C4-2B (cell line): ENCODE measurements around the gene VRK3.

Source experiments
- H3K27ac ChIP-seq: fragments of 450-650 bp; 2 replicates; pipeline ENCODE4 v1.5.1; 2017
- ZFX ChIP-seq: fragments of 450-650 bp; IDR thresholded peaks from 2 replicates; pipeline ENCODE4 v1.6.1; 2017
- TF ChIP-seq, protein P1 (sequence below): fragments of 450-650 bp; conservative IDR thresholded peaks from 2 replicates; pipeline ENCODE4 v1.5.1; 2017; ENCODE audit warnings: mild to moderate bottlenecking

Gene VRK3

DNA sequence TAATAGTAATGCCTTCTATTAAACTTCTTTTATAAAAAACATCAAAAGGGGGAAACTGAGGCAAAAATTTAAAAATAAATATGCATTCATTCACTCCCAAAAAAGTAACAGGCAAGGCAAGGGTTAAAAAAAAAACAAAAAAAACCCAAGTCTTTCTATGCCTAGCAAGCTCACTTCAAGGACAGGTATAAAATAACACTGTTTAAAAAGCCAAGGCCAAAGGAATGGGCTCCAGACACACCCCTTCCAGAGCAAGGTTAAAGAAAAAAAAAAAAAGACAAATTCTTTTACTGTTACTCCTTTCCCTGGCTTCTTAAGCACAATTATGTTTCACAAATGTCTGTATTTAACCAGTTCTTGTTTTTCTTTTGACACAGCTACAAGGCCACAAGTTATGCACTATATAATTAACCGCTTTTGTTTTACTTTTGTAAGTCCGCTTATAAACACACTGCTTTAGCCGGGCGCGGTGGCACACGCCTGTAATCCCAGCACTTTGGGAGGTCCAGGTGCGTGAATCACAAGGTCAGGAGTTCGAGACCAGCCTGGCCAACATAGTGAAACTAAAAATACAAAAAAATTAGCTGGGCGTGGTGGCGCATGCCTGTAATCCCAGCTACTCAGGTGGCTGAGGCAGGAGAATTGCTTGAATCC is 67.8 kb downstream of the VRK3 start:
- TF ChIP-seq, protein P1, sequence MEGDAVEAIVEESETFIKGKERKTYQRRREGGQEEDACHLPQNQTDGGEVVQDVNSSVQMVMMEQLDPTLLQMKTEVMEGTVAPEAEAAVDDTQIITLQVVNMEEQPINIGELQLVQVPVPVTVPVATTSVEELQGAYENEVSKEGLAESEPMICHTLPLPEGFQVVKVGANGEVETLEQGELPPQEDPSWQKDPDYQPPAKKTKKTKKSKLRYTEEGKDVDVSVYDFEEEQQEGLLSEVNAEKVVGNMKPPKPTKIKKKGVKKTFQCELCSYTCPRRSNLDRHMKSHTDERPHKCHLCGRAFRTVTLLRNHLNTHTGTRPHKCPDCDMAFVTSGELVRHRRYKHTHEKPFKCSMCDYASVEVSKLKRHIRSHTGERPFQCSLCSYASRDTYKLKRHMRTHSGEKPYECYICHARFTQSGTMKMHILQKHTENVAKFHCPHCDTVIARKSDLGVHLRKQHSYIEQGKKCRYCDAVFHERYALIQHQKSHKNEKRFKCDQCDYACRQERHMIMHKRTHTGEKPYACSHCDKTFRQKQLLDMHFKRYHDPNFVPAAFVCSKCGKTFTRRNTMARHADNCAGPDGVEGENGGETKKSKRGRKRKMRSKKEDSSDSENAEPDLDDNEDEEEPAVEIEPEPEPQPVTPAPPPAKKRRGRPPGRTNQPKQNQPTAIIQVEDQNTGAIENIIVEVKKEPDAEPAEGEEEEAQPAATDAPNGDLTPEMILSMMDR: no peak
- no peak for TF ChIP-seq ZFX
- no peak overlapping the region for H3K27ac ChIP-seq

DNA sequence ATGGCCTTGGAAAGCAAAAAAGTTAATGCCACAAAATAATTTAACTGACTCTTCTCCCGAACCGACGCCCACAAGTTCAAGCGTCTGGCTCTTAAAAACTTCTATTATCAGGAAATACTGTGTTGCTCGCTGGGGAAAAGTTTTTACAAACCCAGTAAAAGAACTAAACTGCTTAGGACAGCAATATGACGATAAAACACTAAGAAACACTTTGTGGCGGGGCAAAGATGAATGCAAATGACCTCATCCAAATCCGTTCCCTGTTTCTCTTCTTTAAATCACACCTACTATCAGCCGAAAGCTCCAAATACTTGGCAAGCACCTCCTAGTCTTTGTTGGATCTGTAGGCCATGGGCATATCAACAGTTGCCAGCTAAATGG is 69.1 kb downstream of the VRK3 start:
- TF ChIP-seq, protein P1: no peak
- TF ChIP-seq ZFX: no peak
- no peak overlapping the region for H3K27ac ChIP-seq

DNA sequence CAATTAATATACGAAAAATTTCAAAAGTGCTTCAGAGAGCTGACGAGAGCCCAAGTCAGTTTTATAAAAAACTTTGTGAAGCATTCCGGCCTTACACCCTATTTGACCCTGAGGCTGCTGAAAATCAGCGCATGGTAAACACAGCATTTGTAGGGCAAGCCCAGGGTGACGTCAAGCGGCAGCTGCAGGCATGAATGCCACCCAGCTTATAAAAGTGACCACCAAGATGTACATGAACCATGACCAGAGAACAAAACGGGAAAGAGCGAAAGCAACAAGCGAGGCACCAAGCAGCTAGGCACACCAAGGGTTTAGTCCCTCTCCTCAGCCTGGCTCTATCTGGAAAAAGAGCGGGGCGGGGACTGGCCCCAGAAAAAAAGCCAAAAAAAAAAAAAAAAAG is 70.2 kb downstream of the VRK3 start:
- TF ChIP-seq, protein P1: no peak
- no peak for TF ChIP-seq ZFX

DNA sequence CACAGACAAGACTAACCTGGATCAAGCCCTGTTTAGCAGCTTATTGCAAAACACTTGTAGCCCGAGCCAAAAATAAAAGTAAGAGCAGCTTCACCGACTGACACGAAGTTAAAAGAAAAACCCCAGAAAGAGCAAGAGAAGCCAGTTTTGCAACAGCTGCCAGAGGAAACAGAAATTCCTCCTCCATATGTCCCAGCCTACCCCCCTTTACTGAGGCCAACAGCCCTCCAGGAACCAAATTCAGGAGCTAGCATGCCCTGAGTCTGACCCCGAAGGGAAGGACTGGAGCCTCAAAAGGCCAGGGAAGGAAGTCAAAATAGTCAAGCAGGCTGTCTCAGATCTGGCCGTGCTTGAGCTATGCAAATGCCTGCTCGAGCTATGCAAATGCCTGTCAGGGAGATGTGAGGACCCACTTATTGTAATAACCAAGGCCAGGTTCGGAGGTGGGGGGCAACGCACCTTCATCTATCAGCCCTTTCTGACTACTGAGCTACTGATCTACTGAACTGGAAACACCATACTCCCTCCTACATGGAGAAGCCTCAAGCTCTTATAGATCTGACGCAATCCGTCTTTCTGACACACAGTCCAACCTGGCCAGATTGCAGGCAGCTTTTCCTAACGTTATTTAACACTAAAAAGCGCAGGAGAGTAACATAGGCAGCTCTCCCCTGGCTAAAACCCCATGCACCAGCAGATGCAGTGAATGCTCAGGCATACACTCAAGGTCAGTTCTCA is 70.9 kb downstream of the VRK3 start:
- TF ChIP-seq, protein P1: no peak
- no peak for TF ChIP-seq ZFX
- no peak overlapping the region for H3K27ac ChIP-seq

More for the DNA sequence above, 70.2 kb downstream of the VRK3 start:
- H3K27ac ChIP-seq: no peak overlapping the region

DNA sequence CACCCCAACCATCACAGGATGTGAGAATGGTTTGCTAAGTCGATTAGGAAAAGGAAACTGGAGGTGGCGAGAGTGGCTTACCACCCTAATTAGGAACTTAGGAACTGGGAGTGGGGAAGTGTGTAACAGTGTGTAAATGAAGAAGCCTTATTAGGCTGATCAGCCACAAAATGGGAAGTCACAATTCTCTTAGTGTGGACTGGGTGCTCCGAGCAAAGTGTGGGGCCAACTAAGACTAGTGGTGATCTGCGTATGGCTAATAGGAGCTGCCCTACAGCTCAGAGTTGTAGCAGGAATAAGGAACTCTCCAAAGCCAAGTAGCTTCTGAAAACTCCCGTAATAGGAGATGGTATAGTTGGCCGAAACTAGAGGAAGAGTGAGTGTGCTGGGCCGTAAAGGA is 71.8 kb downstream of the VRK3 start:
- H3K27ac ChIP-seq: no peak overlapping the region
- no peak for TF ChIP-seq ZFX
- TF ChIP-seq, protein P1: no peak

DNA sequence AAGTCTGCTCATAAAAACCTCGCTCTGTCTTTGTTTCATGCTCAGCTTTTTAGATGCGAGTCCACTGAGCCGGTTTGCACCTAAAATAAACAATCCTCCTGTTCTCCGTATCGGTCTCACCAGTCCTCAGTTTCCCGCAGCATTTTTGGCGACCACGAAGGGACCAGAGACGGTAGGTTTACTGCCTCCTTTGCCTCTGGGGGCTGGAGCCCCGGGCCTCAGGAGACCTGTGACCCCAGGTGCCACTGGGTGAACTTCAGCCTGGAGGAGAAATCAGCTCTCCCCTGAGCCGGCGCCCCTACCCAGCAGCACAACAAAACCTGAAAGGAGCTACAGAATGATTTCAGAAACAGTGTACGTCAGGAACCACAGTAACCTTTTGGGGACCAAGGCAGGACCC is 72.3 kb downstream of the VRK3 start:
- TF ChIP-seq, protein P1: no peak
- no peak for TF ChIP-seq ZFX
- no peak overlapping the region for H3K27ac ChIP-seq

DNA sequence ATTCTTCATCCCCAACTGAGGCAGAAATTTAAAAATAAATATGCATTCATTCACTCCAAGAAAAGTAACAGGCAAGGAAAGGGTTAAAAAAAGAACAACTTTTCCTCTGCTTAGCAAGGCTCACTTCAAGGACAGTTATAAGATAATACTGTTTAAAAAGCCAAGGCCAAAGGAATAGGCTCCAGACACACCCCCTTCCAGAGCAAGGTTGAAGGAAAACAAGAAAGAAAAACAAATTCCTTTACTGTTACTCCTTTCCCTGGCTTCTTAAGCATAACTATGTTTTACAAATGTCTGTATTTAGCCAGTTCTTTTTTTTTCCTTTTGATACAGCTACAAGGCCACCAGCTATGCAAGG is 72.7 kb downstream of the VRK3 start:
- no peak overlapping the region for H3K27ac ChIP-seq
- TF ChIP-seq, protein P1: no peak
- TF ChIP-seq ZFX: no peak
